ENCODE measurements around the gene RSPH1. TPM values are rescaled to one million over a fixed set of nuclear protein-coding genes. Genes with fewer than 3 reads are reported as not detected.

RSPH1 gene
- total RNA-seq, 2 donors from 2014 or later, result 6.9 to 7.5 TPM

DNA sequence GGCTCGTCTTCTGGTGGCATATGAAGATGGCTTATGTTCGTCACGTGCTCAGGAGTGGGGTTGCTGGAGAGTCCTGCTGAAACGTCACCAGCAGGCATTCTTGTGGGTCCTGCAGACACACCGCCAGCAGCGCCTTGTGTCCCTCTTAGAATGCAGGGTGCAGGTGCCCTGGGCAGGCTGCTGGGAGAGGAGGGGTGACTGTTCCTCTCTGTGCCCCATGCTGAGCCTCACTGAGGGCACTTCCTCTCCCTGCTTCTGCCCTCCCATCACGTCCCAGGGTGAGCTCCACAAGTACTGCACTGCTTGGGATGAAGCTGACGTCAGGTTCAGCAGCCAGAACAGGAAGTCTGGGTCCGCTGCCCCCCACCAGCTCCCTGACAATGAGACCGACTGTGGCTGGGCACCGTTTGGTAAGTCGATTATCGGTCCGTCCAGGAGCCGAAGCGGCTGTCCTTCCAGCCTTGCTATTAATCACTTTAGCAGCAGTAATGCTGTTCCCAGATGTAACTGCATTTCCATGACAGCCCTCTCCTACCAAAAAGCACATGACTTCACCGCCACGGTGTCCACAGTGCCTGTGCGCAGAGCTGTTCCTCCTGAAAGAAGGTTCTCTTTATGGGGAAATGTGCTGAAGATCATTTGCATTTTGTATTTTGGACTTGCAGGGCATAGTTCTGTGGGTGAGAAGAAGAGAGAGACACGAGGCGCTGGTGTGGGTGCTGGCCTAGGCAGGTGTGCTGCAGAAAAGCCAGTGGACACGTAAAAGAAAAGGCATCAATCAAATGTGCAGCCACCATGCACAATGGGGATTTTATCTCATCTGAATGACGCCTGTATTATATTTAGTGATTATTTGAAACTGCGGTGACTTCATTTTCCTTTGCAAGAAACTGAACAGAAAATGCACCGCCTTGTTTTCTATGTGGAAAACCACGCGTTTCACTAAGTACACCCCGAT, 38.7 kb upstream of the RSPH1 start:
- Histone ChIP-seq H3K27ac (peak overlapping the region; percentile 35), H3K36me3 (peaks cover 4% of the 10 kb centered on the region), H3K4me1 (peaks cover 9% of the 10 kb centered on the region), H3K4me3 (no peak overlapping the region), H3K9me3 (no peaks in the 10 kb centered on the region), H3K27me3 (no peaks in the 10 kb centered on the region), H3K9ac (ENCODE audit: low read depth in 2 of 2, low read length in 2 of 2) (peak overlapping the region in 1 of 2 donors; percentile 38)
- intact Hi-C loops (cut with DNase I), result loop anchor here (5.0 kb wide), 1 partner anchor 67 kb away; no protein-coding TSS in a partner anchor
- TF ChIP-seq, protein P1, sequence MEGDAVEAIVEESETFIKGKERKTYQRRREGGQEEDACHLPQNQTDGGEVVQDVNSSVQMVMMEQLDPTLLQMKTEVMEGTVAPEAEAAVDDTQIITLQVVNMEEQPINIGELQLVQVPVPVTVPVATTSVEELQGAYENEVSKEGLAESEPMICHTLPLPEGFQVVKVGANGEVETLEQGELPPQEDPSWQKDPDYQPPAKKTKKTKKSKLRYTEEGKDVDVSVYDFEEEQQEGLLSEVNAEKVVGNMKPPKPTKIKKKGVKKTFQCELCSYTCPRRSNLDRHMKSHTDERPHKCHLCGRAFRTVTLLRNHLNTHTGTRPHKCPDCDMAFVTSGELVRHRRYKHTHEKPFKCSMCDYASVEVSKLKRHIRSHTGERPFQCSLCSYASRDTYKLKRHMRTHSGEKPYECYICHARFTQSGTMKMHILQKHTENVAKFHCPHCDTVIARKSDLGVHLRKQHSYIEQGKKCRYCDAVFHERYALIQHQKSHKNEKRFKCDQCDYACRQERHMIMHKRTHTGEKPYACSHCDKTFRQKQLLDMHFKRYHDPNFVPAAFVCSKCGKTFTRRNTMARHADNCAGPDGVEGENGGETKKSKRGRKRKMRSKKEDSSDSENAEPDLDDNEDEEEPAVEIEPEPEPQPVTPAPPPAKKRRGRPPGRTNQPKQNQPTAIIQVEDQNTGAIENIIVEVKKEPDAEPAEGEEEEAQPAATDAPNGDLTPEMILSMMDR (IDR thresholded peaks at IDR 0.05), result no peak
- no peak for DNase-seq

DNA sequence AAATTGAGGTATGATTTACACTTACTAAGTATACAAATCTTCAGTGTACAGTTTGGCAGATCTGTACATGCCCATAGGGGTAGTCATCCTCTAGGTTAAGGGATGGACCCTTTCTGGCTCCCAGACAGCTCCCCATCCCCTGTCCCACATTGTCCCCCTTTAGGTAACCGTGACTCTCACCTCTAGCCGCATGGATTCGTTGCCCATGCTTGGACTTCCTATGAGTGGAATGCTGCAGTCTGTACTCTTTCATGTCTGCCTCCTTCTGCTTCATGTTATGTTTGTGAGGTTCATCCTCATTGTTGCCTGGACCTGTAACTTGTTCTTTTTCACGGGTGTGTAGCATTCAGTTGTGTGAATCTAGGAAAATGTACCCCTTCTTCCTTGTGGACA, 37.9 kb upstream of the RSPH1 start:
- H3K9ac ChIP-seq (ENCODE audit: low read depth in 2 of 2, low read length in 2 of 2), result no peak overlapping the region
- H3K9me3 ChIP-seq, result no peaks in the 10 kb centered on the region
- intact Hi-C loops (cut with DNase I), result loop anchor here (5.0 kb wide), 1 partner anchor 67 kb away; no protein-coding TSS in a partner anchor
- no peak overlapping the region for H3K27ac ChIP-seq
- TF ChIP-seq, protein P1 (IDR thresholded peaks at IDR 0.05), result no peak
- DNase-seq, result no peak
- H3K27me3 ChIP-seq, result no peaks in the 10 kb centered on the region
- H3K4me1 ChIP-seq, result peaks cover 9% of the 10 kb centered on the region
- peaks cover 4% of the 10 kb centered on the region for H3K36me3 ChIP-seq
- no peak overlapping the region for H3K4me3 ChIP-seq

- H3K36me3 ChIP-seq, result peaks cover 4% of the 10 kb centered on the region
- peaks cover 9% of the 10 kb centered on the region for H3K4me1 ChIP-seq
- H3K9ac ChIP-seq (ENCODE audit: low read depth in 2 of 2, low read length in 2 of 2), result no peak overlapping the region
- intact Hi-C loops (cut with DNase I), result loop anchor here (5.0 kb wide), 1 partner anchor 66 kb away; no protein-coding TSS in a partner anchor
- H3K27ac ChIP-seq, result no peak overlapping the region
- TF ChIP-seq, protein P1 (IDR thresholded peaks at IDR 0.05), result no peak
- DNase-seq, result no peak
- no peaks in the 10 kb centered on the region for H3K27me3 ChIP-seq
- no peaks in the 10 kb centered on the region for H3K9me3 ChIP-seq
- H3K4me3 ChIP-seq, result no peak overlapping the region
Measured at GRCh38 chr21:42533306-42533962, 37.4 kb upstream of the RSPH1 start.

DNA sequence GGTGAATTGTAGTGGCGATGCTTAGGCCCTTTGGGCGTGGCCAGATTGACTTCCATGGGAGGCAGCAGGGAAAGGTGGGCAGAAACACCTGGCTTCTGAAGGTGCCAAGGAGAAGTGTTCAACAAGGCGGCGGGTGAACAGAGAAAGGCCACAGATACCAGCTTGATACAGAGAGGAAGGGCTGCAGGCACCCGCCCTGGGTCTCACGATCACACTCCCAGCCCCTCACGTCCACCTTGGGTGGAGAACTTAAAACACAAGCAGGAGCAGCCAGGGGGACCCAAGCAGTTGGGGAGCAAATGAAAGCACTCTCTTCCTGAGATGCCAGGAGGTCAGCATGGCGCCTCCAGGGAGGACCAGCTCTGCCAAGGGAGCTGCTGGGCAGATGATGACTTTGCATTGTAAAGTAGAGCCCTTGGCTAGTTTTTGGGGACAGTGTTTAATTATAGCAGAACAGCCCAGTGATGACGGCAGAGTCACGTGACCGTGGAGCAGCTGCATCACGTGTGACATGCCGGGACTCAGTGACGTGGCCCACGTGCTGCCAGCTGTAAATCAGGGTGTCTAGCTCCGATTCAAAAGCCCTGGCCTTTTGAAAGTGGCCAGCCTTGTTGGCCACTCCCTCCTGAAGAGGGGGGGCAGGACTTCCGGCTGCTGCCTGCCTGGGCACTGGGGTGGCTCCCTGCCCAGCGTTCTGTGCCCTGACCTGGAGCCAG, 36.6 kb upstream of the RSPH1 start:
- Histone ChIP-seq H3K4me1 (peaks cover 10% of the 10 kb centered on the region), H3K9me3 (no peaks in the 10 kb centered on the region), H3K27me3 (no peaks in the 10 kb centered on the region), H3K36me3 (peaks cover 4% of the 10 kb centered on the region), H3K27ac (no peak overlapping the region), H3K4me3 (no peak overlapping the region), H3K9ac (ENCODE audit: low read depth in 2 of 2, low read length in 2 of 2) (no peak overlapping the region)
- intact Hi-C loops (cut with DNase I), result loop anchor here (5.0 kb wide), 1 partner anchor 65 kb away; no protein-coding TSS in a partner anchor
- peak; percentile 52 for DNase-seq
- TF ChIP-seq, protein P1 (IDR thresholded peaks at IDR 0.05), result no peak

- TF ChIP-seq, protein P1 (IDR thresholded peaks at IDR 0.05), result no peak
- no peak for DNase-seq
- peaks cover 19% of the 10 kb centered on the region for H3K4me1 ChIP-seq
Measured at GRCh38 chr21:42531771-42532170, 35.7 kb upstream of the RSPH1 start.

More at GRCh38 chr21:42531771-42532170, 35.7 kb upstream of the RSPH1 start:
- Histone ChIP-seq H3K9me3 (no peaks in the 10 kb centered on the region), H3K4me3 (no peak overlapping the region), H3K27me3 (no peaks in the 10 kb centered on the region), H3K27ac (no peak overlapping the region), H3K36me3 (peaks cover 4% of the 10 kb centered on the region), H3K9ac (ENCODE audit: low read depth in 2 of 2, low read length in 2 of 2) (no peak overlapping the region)
- intact Hi-C loops (cut with DNase I), result loop anchor here (5.0 kb wide), 1 partner anchor 64 kb away; no protein-coding TSS in a partner anchor

Data from colonic mucosa (tissue), 4 donors.